Measurements from ENCODE around the gene MAEA.
"Not testable (repeated sequence)": the region's sequence is repeated elsewhere in the genome, so short reads cannot be mapped to it uniquely, and the experiment has no call there.

The MAEA gene

DNA sequence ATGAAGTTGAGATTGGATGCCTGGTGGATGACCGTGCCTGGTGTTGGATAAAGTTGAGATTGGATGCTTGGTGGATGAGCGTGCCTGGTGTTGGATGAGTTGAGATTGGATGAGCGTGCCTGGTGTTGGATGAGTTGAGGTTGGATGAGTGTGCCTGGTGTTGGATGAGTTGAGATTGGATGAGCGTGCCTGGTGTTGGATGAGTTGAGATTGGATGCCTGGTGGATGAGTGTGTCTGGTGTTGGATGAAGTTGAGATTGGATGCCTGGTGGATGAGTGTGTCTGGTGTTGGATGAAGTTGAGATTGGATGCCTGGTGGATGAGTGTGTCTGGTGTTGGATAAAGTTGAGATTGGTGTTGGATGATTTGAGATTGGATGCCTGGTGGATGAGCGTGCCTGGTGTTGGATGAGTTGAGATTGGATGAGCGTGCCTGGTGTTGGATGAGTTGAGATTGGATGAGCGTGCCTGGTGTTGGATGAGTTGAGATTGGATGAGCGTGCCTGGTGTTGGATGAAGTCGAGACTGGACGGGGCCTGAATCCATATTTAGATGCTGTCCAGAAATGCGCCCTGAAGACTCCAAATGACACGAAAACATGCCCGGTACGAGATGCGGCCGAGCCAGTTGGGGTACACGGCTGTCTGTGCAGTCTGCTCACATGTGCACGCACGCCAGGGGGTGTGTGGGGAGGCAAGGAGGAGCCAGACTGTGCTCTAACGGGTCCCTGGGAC is 34.9 kb downstream of the MAEA start:
- not testable (repeated sequence) for DNase-seq

DNA sequence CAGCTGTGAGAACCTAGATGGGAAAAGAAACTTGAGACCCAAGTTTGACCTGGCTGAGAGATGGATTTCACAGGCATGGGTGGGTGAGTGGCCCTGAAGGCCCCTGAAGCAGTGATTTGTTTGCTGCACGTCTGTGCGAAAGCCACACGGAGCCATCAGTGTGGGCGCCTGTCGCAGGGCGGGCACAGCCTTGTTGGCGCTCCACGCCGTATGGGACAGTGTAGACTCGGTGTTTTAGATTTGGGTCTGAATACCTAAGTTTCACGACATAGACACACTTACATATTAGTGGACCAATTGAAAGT is 35.4 kb downstream of the MAEA start:
- DNase-seq: no peak

DNA sequence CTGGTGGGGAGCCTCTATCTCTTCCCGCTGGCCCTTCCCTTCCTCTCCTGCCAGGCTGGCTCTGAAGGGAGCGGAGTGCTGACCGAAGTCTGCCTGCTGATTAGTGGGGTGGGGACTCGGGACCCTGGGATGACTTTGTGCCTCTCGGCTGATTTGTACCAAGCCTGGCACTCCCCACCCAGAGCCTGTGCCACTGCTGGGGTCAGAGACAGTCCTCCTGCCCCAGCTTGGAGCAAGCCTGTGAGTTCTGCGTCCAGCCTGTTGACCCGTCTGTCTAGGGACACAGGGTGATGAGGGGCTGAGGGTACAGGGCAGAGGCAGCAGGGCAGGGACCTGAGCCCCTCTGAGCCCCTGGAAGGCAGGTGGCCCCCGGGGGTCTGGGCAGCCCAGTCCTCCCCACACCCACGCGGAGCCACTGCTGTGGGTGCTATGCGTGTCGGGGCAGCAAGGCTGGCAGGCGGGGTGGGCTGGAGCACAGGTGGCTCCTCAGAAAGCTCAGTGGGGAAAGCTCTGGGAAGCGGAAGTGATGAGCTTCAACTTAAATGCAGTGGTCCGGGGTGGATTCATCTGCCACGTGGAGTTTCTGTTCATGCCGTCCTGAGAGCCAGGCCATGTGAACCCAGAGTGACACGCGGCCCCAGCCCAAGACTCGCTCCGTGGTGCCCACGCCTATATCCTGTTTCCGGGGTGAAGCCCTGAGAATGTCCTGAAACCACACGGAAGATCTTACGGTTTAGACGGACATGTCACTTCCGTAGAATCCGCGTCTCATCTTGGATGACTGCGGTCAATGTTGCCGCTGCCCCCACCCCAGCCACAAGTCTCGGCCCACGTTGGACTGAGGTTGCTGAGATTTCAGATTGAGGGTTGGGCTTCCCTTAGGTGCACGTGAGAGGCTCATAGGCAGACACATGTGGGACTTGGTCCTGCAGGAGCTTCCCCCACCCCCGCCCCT is 36.3 kb downstream of the MAEA start:
- DNase-seq: no peak

DNA sequence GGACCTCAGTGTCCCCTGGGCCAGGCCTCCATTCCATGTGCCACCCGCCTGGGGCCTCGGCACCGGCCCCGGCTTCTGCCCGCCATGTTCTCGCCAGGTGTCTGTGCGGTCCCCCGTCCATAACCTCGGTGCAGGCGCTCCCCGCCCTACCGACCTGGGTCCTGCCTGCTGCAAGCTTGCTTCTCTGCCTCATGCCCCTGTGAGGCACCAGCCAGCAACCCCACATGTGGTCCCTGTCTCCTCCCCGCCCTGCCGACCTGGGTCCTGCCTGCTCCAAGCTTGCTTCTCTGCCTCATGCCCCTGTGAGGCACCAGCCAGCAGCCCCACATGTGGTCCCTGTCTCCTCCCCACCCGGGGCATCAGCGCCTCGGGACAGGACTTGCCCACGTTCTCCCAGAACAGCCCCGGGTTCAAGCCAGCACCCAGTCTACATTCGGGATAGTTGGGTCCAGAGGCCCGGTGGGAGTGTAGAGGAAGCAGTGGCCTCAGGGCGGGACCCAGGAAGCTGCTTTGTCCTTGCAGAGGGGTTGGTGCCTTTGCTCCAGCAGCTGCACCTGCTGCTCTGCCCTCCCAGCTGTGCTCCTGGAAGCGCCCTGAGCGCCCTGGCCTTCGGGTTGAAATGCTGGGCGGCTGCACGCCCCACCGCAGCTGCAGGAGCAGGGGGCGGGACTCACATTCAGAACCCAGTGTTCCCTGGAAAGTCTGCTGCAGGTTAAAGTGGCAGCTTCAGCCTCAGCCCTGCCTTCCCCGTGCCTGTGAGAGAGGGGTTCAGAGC is 37.2 kb downstream of the MAEA start:
- DNase-seq: no peak

DNA sequence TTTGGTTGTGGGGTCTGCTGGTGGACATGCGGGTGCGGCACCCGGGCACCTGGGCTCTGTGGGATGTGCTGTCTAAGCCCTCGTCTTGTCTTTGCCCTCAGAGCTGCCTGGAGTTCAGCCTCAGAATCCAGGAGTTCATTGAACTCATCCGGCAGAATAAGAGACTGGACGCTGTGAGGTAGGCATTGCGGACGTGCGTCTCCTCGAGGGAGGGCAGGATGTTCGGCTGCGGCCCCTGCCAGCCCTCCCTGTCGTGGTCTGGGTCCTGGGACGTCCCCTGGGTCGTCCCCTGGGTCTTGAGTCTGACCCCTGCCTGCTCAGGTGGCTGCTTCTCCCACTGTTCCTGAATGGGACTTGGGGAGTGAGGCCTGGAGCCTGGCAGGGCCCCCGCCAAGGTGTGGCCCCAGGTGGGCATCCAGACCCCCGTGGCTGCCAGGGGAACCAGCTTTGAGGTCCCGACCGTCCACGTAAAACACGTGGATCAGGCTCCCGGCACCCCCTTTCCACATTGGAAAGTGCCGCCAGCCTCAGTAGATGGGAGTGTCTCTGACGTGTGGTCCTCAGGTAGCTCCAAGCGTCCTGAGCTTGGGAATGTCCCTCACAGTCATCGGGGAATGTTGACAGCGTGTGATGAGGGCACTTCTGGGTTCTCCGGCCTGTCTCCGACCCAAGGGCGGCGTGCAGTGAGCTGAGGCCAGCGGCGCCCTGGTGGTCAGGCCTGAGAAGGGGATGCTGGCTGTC is 38.0 kb downstream of the MAEA start:
- no peak for DNase-seq

DNA sequence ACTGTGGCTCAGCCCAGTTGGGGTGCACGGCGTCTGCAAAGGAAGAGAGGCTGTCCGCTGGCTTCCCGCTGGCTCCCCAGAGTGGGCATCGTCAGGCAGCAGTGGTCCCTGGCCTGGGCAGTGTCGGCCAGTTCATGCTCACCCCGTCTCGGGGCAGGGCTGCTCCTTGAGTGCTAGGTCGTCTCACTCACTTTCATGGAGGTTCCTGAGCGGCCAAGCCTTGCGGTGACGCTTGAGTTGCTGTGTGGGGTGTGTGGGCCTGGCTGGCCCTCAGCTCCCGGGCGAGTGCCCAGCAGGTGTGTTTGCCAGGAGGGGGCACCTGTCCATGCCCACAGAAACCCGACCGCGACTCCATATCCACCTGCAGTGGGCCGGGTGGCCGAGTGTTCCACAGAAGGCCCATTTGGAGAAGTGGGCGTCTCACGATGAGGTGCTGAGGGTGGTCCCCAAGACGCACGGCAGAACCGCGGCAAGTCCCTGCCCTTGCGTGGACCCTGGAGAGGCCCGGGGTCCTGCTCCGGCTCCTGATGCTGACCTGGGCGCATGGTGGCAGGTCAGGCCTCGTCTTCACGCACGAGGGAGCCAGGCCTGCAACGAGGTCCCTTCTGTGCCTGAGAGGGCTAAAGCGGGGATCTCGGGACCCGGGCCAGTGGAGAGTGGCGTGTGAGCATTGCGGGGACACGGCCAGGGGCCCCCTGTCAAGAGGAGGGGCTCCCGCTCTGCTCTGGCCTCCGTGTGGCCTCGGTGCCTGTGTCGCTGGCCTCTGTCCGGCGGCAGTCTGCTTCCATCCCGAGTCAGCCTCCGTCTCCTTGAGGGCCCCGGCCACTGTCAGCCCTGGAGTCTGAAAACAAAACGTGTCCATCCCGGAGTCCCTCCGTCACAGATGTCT is 38.8 kb downstream of the MAEA start:
- DNase-seq: no peak

DNA sequence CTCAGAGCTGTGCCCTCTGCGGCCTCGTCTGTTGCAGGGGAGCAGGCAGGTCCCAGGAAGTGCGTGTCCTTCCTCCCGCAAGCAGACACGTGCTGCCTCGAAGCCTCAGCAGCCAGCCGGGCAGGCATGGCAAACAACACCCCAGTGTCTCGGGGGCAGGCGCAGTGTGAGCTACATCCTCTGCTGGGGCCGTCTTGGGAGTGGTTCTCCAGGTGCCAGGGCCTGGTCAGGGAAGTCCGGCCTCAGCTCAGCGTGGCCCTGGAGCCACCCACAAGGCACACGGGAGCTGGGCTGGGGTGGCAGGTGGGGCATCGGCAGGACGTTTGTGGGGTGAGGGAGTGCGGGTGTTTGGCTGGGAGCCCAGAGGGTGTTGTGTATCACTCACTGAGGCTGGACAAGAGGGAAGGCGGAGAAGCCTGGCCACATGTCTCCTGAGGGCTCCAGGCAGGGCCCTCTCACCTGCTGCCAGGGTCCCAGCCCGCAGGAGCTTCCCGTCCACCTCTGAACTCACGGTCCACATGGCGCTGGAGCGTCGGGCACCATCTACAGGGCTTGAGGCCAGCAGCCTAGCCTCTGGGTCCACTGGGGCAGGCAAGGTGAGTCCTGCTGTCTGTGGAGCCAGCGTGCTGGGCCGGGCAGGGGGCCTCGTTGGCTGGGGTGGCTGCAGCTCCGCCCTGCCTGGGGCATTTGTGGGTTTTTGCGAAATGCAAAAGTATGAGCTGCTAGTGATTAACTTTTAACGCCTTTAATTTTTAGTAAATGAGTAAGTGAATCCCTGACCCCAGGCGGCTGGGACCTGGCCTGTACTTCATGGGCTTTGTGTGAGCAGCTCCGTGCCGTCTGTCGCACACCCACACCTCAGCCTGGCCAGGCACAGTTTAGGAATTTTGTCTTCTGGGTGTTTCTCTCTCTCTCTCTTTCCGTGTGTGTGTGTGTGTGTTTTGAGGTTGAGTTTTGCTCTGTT is 40.0 kb downstream of the MAEA start:
- DNase-seq: peak; percentile 65

DNA sequence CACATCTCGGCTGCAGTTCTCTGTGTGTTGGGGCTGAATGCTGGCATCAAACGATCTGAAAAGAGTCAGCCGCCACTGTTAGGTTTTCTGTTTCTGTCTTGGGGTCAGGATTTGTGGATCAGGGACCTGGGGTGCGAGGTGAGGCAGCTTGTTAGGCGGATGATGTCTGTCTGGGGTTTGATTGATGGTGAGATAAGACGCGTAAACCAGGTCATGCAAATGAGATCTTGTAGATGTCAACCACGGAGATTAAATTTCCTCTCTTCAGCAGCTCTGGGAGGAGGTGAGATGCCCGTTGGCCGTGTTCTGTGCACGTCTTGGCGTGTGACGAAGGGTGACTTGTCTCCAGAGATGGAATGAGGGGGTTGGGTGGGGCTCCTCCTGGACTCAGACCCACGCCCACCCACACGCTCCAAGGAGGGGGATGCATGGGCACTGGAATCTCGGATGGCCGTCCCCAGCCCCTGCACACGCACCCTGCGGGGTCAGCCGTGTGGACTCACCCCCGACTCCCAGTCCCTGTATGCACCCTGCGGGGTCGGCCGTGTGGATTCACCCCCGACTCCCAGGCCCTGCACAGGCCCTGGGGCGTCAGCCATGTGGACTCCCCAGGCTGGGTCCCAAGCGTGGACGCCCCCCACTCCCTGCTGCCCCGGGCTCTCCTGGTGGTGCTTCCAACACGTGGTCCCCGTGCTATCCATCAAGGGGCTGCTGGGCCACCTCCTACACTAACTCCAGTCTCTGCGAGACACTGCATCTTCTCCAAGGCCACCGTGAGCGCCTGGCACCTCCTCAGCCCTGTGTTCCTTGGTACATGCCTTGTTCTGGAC is 41.3 kb downstream of the MAEA start:
- peak; percentile 68 for DNase-seq

DNA sequence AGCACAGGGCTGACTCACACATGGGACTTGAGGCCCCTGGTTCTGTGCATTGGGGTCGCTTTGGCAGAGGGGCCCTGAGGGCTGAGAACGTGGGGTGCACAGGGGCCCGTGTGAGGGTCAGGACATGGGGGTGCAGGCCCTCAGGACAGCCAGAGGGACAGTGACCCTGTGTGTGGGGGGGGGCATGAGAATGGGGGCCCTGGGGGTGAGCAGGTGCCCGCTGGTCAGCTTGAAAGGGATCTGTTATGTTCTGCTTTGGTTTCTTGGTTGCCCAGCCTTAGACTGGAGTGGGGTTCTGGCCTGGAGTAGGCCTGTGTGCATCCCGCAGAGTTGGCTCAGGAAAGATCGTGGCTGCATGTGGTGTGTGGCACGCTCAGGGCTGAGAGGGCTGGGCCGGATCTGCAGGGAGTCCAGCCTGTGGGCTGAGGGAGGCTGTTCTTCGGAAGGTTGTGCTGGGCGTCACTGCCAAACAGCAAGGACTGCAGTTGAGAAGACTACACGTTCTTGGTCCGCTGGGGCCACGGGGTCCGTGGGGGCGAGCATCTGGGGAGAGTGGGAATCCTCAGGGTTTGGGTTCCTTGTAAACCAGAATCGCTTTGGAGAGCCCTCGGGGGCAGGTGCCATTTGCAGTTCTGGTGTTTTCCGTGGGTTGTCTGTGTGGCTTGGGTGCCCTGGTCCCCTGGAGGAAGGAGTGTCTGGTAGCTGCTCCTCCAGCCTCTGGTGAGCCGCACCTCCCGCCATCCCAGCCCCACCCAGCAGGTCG is 42.1 kb downstream of the MAEA start:
- no peak for DNase-seq

DNA sequence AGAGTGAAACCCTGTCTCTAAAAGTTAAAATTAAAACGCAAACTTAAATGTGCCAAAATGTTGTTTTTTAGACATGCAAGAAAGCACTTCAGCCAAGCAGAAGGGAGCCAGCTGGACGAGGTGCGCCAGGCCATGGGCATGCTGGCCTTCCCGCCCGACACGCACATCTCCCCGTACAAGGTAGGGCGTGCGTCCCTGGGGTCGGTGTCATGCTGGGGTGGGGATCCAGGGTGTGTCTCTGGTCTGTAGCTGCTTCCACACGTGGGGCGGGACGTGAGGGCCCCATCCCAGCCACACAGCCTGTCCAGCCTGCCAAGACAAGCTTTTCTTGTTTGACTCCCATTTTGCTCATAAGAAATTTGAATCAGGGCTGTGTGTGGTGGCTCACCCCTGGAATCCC is 43.0 kb downstream of the MAEA start:
- no peak for DNase-seq

DNA sequence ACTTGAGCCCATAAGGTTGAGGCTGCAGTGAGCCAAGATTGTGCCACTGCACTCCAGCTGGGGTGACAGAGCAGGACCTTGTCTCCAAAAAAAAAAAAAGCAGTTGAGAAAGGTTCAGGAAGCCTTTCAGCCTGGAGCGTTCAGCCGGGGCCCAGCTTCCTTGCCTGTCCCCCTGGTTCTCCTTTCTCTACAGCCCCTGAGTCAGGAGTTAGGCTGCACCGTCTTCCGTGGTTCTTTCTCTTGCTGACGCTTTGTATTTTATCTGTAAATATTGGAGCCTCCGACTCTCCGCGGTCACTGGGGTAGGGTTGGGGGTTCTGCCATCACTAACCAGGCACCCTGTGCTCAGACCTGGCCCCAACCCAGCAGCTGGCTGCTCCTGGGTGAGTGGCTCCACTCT is 43.6 kb downstream of the MAEA start:
- DNase-seq: no peak

DNA sequence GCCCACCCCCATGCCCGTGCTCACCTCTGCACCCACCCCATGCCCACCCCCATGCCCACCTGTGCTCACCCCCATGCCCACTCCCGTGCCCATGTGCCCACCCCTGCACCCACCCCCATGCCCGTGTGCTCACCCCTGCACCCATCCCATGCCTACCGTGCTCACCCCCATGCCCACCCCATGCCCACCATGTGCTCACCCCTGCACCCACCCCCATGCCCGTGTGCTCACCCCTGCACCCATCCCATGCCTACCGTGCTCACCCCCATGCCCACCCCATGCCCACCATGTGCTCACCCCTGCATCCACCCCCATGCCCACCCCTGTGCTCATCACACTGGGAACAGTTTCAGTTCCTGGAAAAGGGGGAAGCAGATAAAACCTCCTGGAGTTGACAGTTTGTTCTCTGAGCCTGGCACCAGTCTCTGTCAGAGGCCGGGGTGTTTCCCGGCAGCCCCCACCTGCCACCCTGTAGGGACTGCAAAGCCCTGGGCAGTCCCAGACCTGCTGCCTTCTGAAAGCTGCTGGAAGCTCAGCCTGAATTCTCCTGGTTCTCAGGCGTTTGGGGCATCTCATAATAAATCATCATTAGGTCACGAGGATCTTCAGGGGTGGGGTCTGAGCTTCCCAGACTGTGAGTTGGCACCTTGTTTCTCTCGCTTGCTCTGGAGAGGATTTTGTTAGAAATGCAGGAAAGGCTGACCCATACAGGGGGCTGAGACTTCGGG is 44.3 kb downstream of the MAEA start:
- not testable (repeated sequence) for DNase-seq

DNA sequence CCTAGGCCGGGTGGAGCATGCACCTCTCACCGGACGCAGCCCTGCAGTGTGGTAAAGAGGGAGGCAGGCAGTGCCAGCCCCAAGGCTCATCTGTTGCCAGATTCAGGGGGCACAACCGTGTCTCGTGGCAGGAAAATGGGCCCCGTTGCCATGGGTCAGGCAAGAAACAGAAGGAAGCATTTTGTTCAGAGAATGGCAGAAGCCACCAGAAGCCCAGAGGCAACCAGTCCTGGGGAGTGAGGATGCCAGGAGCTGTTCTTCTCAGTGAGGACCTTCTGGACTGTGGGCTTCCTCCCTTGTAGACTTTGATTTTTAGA is 44.8 kb downstream of the MAEA start:
- DNase-seq: no peak

DNA sequence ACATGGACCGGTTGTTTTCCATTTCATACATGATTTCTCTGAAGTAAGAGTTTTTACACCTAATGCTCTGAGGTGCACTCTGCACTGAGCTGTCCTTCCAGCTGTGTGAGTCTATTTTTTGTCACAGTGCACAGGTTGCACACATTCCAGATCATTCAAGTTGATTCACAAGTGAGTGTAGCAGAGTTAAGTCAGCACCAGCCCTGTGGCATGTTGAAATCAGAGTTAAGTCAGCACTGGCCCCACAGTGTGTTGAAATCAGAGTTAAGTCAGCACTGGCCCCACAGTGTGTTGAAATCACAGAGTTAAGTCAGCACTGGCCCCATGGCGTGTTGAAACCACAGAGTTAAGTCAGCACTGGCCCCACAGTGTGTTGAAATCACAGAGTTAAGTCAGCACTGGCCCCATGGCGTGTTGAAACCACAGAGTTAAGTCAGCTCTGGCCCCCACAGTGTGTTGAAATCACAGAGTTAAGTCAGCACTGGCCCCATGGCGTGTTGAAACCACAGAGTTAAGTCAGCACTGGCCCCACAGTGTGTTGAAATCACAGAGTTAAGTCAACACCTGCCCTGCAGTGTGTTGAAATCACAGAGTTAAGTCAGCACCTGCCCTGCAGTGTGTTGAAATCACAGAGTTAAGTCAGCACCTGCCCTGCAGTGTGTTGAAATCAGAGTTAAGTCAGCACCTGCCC is 45.6 kb downstream of the MAEA start:
- not testable (repeated sequence) for DNase-seq

DNA sequence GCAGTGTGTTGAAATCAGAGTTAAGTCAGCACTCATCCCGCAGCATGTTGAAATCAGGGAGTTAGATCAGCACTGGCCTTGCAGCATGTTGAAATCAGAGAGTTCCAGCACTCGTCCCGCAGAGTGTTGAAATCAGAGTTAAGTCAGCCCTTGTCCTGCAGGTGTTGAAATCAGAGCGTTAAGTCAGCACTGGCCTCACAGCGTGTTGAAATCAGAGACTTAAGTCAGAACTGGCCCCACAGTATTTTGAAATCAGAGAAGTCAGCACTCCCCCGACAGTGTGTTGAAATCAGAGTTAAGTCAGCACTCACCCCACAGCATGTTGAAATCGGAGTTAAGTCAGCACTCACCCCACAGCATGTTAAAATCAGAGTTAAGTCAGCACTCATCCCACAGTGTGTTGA is 46.4 kb downstream of the MAEA start:
- no peak for DNase-seq

DNA sequence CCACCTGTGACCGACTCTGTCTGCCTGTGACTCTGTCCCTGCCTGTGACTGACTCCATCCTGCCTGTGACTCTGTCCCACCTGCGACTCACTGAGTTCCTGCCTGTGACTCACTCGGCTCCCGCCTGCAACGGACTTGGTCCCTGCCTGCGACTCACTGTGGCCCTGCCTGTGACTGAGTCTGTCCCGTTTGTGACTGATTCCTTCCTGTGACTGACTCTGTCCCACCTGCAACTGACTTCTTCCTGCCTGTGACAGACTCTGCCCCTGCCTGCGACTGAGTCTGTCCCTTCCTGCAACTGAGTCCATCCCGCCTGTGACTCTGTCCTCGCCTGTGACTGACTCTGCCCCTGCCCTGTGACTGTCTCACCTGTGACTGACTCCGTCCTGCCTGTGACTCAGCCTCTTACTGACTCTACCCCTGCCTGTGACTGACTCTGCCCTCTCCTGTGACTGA is 47.7 kb downstream of the MAEA start:
- DNase-seq: peak; percentile 59

DNA sequence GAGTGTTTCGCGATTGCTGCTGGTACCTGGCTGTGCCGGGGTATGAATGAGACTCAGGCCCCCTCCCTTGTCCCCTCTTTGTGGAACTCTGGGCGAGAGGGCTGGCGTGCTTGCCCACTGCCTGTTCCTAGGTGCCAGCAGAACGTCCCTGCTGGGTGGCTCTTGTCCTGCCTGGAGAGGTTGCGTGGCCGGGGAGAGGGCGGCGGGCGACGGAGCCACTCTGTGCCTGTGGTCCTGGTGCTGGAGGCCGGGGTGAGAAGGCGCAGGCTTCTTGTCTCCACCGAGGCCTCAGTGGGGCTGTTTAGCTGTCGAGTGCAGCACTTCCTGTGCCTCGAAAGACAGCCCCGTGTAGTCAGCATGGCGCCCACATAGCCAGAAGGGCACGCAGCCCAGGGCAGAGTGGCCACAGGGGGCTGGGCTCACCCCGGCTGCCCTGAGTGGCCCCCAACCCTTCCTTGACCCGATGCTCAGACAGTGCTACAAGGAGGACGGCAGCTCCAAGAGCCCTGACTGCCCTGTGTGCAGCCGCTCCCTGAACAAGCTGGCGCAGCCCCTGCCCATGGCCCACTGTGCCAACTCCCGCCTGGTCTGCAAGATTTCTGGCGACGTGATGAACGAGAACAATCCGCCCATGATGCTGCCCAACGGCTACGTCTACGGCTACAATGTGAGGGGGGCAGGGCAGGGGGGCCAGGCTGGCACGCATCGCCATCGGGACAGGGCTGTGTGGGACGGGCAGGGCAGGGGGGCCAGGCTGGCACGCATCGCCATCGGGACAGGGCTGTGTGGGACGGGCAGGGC is 48.5 kb downstream of the MAEA start:
- DNase-seq: no peak
